Thyroid gland (tissue), 4 donors: ENCODE measurements around the gene STKLD1. TPM values are rescaled to one million over a fixed set of nuclear protein-coding genes. Genes with fewer than 3 reads are reported as not detected.

ENCODE experiments used
- DNase-seq, 2 donors: peaks; one replicate each; pipeline ENCODE4 v3.0.0-alpha.2; 2019
- H3K27ac ChIP-seq, 3 donors: fragments of 200-600 bp; sonication (generic); 1 replicate in 2 of 3; 2 replicates in 1 of 3; pipeline ENCODE4 v1.5.1; 2016 to 2019; ENCODE audit warnings: mild to moderate bottlenecking in 1 of 3, moderate library complexity in 1 of 3
- H3K27me3 ChIP-seq: fragments of 200-600 bp; sonication (generic); one replicate; pipeline ENCODE4 v1.5.1; 2019
- H3K36me3 ChIP-seq, 2 donors: fragments of 200-600 bp; sonication (generic); one replicate each; pipeline ENCODE4 v1.5.1; 2016 to 2019
- H3K4me1 ChIP-seq, 2 donors: fragments of 200-600 bp; sonication (generic); one replicate each; pipeline ENCODE4 v1.5.1; 2017 to 2019
- H3K4me3 ChIP-seq, 3 donors: fragments of 200-600 bp; sonication (generic); replicated peaks in 1 of 3; 1 replicate in 2 of 3; 2 replicates in 1 of 3; pipeline ENCODE4 v1.5.1; 2016; ENCODE audit warnings: mild to moderate bottlenecking in 1 of 3
- H3K9me3 ChIP-seq: fragments of 200-600 bp; sonication (generic); one replicate; pipeline ENCODE4 v1.5.1; 2017
- POLR2A ChIP-seq, 2 donors: fragments of 450-650 bp; IDR thresholded peaks; one replicate each; pipeline ENCODE4 v1.6.1; 2017; ENCODE audit warnings: antibody characterized with exemption in 2 of 2, mild to moderate bottlenecking in 2 of 2, moderate library complexity in 1 of 2
- WGBS, 2 donors: methylation state at CpG; one replicate each; pipeline ENCODE4 v1.1.5; 2017; 5-methylcytosine and 5-hydroxymethylcytosine counted together
- intact Hi-C: fragments of 100-400 bp; cut with DNase I; formaldehyde crosslinking; loops from one replicate; pipeline ENCODE4 v1.15.1; 2023
- total RNA-seq, 4 donors: library from RNA; depleted of rRNA; stranded (reverse); fragments of >200 nt; gene quantifications; one replicate each; pipeline ENCODE4 v1.2.3, GENCODE V29; 2016
- TF ChIP-seq, protein P1 (sequence below), 6 experiments: fragments of 200-600 bp in 3 of 6; fragments of 450-650 bp in 3 of 6; sonication (generic) in 3 of 6; IDR thresholded peaks; one replicate each; pipeline ENCODE4 v1.5.1; 2016 to 2019; ENCODE audit warnings: antibody characterized with exemption in 6 of 6, mild to moderate bottlenecking in 2 of 6, inconsistent platforms in 1 of 6, moderate library complexity in 1 of 6

STKLD1 gene
- total RNA-seq, 4 donors from 2014 or later = 1.6 to 2.2 TPM; not detected in 2

DNA sequence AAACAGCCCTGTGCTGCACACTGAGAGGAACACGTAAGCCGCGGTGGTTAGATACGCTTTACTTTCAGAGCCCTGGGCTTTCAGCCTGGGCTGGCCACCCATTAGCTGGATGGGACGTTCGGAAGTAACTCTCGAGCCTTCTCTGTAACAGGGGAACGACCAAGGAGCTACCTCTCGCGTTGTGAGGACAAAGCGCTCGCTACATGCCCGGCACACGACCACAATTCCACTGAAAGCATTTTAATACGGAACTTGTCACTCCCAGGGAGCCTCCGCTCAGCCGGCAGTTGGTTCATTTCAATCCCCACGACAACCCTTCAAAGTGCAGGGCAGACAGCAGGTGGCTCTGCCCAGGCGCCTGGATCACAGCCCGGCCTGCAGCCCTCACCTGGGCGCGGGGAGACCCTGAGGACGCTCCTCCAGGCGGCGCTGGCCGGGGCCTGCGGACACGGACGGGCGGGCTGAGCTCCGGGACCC, 20.2 kb upstream of the STKLD1 start:
- DNase-seq = no peak
- no peak for TF ChIP-seq POLR2A (IDR thresholded peaks at IDR 0.05)
- TF ChIP-seq, protein P1, sequence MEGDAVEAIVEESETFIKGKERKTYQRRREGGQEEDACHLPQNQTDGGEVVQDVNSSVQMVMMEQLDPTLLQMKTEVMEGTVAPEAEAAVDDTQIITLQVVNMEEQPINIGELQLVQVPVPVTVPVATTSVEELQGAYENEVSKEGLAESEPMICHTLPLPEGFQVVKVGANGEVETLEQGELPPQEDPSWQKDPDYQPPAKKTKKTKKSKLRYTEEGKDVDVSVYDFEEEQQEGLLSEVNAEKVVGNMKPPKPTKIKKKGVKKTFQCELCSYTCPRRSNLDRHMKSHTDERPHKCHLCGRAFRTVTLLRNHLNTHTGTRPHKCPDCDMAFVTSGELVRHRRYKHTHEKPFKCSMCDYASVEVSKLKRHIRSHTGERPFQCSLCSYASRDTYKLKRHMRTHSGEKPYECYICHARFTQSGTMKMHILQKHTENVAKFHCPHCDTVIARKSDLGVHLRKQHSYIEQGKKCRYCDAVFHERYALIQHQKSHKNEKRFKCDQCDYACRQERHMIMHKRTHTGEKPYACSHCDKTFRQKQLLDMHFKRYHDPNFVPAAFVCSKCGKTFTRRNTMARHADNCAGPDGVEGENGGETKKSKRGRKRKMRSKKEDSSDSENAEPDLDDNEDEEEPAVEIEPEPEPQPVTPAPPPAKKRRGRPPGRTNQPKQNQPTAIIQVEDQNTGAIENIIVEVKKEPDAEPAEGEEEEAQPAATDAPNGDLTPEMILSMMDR (IDR thresholded peaks at IDR 0.05) = no peak
- Histone ChIP-seq H3K4me3 (peak overlapping the region; percentile 69 to 82 (median 74)), H3K4me1 (peaks cover 17 to 22% of the 10 kb centered on the region in 2 donors), H3K27me3 (no peaks in the 10 kb centered on the region), H3K27ac (peak overlapping the region in 1 of 3 donors; percentile 20), H3K36me3 (peaks cover 16 to 21% of the 10 kb centered on the region in 2 donors), H3K9me3 (no peaks in the 10 kb centered on the region)
- WGBS, 2 donors = 1 to 4% methylated on average over 7 to 18 of the region's 31 CpGs
- intact Hi-C loops = loop anchor here (10.0 kb wide), 2 partner anchors 129 to 321 kb away; partner anchors contain the start of gene GTF3C5

DNA sequence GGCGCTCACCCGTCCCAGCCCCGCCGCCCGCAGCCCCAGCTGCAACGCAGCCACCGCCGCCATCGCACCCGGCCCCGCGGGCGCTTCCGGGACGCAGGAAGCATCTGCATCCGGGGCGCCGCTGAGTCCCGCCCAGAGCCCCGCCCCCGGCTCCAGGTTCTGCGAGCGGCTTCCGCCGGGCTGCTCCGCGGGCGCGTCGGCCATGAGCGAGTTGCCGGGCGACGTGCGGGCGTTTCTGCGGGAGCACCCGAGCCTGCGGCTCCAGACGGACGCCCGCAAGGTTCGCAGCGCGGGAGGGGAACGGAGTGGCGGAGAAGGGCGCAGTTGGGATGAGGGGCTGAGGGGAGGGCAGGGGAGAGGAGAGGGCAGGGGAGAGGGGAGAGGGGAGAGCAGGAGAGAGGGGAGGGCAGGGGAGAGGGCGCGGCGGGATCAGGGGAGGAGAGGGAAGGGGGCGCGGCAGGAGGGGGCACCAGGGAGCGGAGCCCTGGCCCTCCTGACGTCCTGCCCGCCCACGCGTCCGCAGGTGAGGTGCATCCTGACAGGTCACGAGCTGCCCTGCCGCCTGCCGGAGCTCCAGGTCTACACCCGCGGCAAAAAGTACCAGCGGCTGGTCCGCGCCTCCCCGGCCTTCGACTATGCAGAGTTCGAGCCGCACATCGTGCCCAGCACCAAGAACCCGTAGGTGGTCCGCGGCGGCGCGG, 19.6 kb upstream of the STKLD1 start, which contains the start of the genes SURF1 and SURF2:
Gene SURF1, minus strand, starts transcription at position 97 of the 701 bp plus-strand sequence. Its CDS starts 34 bp downstream, at position 63.
Gene SURF2, plus strand, starts transcription at position 160 of the 701 bp plus-strand sequence. Its CDS starts 43 bp downstream, at position 203.
- 0 to 2% methylated on average over 19 to 40 of the region's 78 CpGs for WGBS, 2 donors
- H3K36me3 ChIP-seq = peaks cover 16 to 21% of the 10 kb centered on the region in 2 donors
- intact Hi-C loops = loop anchor here (10.0 kb wide), 2 partner anchors 128 to 322 kb away; partner anchors contain the start of gene GTF3C5

DNA sequence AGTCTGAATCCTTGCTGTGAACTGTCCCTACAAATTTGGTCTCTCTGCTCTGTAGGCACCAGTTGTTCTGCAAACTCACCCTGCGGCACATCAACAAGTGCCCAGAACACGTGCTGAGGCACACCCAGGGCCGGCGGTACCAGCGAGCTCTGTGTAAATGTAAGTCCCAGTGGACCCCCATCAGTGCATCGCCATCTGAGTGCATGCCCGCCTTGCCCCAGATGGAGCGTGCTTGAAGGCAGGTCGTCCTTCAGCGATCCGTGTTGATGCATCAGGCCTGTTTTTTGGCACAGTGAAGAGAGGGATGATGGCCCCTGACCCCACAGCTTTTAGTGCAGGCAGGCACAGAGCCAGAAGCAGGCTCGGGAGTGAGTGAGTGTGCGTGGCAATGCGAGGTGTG, 18.5 kb upstream of the STKLD1 start:
- H3K27me3 ChIP-seq = no peaks in the 10 kb centered on the region
- no peak overlapping the region for H3K27ac ChIP-seq
- H3K4me1 ChIP-seq = peaks cover 17 to 22% of the 10 kb centered on the region in 2 donors

More for the DNA sequence above, 19.6 kb upstream of the STKLD1 start, which contains the start of the genes SURF1 and SURF2:
- TF ChIP-seq, protein P1 (IDR thresholded peaks at IDR 0.05) = peak in 3 of 6 experiments; percentile 12 to 19 (median 14)
- peak in 1 of 2 donors; percentile 63 for TF ChIP-seq POLR2A (IDR thresholded peaks at IDR 0.05)
- peaks cover 17 to 22% of the 10 kb centered on the region in 2 donors for H3K4me1 ChIP-seq
- DNase-seq = peak; percentile 90 to 92
- H3K27ac ChIP-seq = peak within 1 kb of the TSS in 2 of 3 donors; percentile 38 to 63
- H3K9me3 ChIP-seq = no peaks in the 10 kb centered on the region
- H3K27me3 ChIP-seq = no peaks in the 10 kb centered on the region
- H3K4me3 ChIP-seq = peak within 1 kb of the TSS; percentile 69 to 82 (median 74)

DNA sequence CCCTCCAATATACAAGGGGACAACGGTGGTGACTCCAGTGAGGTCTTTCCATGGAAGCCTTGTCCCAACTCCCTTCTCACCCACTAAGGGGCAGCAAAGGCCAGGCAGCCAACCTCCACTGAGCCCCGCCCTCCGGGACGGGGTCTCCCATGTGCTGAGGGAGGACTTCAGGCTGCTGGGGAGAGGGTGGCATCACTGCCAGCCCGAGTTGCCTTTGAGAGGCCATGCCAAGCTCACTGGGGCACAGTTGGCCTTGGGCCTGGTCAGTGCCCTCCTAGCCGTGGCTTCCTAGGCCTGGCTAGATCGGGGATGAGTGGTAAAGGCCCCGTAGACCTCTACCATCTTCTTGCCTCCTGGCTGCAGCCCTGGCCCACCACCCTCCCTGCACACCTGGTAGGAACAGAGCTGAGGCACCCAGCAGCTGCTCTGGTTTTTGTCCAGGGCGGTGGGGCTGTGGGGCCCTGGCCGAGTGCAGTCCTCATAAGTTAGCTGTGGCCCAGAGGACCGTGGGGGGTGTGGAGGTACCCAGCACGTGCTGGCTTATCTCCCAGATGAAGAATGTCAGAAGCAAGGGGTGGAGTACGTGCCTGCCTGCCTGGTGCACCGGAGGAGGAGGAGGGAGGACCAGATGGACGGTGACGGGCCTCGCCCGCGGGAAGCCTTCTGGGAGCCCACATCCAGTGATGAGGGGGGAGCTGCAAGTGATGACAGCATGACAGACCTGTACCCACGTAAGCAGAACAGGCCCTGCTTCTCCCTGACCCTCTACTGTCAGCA, 16.6 kb upstream of the STKLD1 start:
- intact Hi-C loops = loop anchor here (10.0 kb wide), 2 partner anchors 125 to 325 kb away; partner anchors contain the start of gene GTF3C5
- Histone ChIP-seq H3K4me3 (no peak overlapping the region), H3K4me1 (peaks cover 17 to 22% of the 10 kb centered on the region in 2 donors), H3K27ac (no peak overlapping the region), H3K36me3 (peaks cover 30 to 37% of the 10 kb centered on the region in 2 donors), H3K9me3 (no peaks in the 10 kb centered on the region), H3K27me3 (no peaks in the 10 kb centered on the region)
- TF ChIP-seq POLR2A (IDR thresholded peaks at IDR 0.05) = no peak
- TF ChIP-seq, protein P1 (IDR thresholded peaks at IDR 0.05) = peak in 1 of 6 experiments; percentile 8
- no peak for DNase-seq
- 69 to 83% methylated on average over 16 of the region's 20 CpGs for WGBS, 2 donors

More for the DNA sequence above, 18.5 kb upstream of the STKLD1 start:
- no peaks in the 10 kb centered on the region for H3K9me3 ChIP-seq
- intact Hi-C loops = loop anchor here (10.0 kb wide), 2 partner anchors 127 to 323 kb away; partner anchors contain the start of gene GTF3C5
- no peak for DNase-seq
- WGBS, 2 donors = 85 to 87% methylated on average over 14 of the region's 14 CpGs
- peak overlapping the region in 1 of 3 donors; percentile 69 for H3K4me3 ChIP-seq
- H3K36me3 ChIP-seq = peaks cover 19 to 20% of the 10 kb centered on the region in 2 donors
- no peak for TF ChIP-seq POLR2A (IDR thresholded peaks at IDR 0.05)
- TF ChIP-seq, protein P1 (IDR thresholded peaks at IDR 0.05) = no peak
